Choroid plexus epithelial cell (primary cell): ENCODE data around the gene KRT81.
A peak's percentile ranks its signal among the peaks of the same experiment; 100 is the strongest.

Experiments used
- DNase-seq: peaks from one replicate; pipeline ENCODE4 v3.0.0-alpha.2; 2010; ENCODE audit warnings: low read depth
- H3K4me3 ChIP-seq: 2 replicates; pipeline ENCODE4 v1.5.1; 2011; ENCODE audit warnings: low read depth, mild to moderate bottlenecking, control low read depth, low read length, moderate library complexity
- CTCF ChIP-seq: conservative IDR thresholded peaks from 2 replicates; pipeline ENCODE4 v1.5.1; 2011; ENCODE audit warnings: low read depth, mild to moderate bottlenecking, control low read depth, inconsistent platforms, low read length, moderate library complexity

KRT81 gene

DNA sequence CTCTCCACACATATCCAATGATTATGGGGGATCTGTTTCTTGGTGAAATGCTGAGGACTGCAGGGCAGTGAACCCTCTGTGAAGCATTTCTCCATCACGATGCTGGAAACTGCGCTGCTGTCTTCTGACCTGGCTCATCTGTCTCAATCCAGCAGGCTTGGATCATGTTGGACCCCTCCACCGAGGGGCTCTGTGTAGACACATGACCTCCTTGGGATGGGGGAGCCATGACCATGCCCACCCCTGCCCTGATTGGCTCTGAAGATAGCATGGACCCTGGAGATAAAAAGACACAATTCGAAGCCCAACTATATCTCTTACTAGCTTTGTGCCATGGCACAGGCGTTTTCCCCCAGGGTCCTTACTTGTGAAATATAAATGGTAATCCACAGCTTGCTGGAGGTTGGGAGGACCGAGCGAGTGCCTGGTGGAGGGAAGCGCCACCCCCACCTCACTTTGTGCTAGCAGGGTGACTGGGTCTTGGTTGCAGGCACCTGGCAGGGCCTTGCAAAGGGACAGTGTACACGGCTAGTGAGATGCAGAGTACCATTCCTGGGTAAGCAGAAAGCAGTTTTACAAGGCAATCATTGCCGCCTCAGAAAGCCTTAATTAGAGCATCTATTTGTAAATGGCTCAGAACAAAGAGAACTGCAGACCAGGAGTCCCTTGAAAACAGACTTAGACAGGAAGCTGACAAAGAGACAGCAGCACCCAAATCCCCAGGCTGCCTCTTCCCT is 32.2 kb upstream of the KRT81 start:
- DNase-seq, result no peak
- TF ChIP-seq CTCF, result no peak
- H3K4me3 ChIP-seq, result no peak overlapping the region

DNA sequence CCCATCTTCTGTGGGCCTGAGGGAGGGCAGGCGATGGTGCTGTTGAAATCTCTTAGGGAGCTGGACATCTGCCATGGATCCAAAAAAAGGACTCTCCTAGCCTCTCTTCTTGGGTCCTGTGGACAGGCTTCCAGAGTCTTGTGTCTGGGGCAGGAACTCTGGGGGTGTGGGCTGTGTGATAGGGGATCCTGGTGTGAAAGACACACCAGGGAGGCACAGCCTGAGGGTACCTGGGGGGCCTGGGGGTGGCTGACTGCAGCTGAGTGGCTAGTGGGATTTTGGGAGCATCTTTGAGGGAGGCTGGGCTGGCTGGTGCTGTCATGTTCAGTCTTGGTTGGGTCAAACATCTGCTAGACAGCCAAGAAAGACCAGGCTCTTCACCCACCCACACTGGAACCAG is 31.7 kb upstream of the KRT81 start:
- TF ChIP-seq CTCF, result no peak
- no peak overlapping the region for H3K4me3 ChIP-seq
- no peak for DNase-seq

DNA sequence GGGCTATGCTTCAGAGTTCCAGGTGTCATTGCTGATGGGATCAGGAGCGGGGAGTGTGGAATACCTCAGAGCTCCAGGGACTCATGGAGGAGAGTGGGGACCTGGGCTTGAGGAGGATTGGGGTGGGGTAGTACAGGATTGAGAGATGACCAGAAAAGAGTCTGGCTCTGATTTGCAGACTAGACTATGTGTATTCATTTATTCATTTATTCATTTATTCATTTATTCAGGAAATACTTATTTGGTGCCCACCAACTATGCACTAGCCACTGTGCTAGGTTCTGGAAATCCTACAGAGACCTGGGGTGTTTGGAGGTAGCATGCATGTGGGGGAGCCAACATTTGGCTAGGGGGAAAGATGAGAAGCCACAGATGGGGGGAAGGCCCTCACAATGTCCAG is 30.7 kb upstream of the KRT81 start:
- no peak overlapping the region for H3K4me3 ChIP-seq
- DNase-seq, result no peak
- no peak for TF ChIP-seq CTCF

GRCh38 chr12:52321418-52321817 is 30.1 kb upstream of the KRT81 start:
- DNase-seq, result no peak
- H3K4me3 ChIP-seq, result no peak overlapping the region
- no peak for TF ChIP-seq CTCF

DNA sequence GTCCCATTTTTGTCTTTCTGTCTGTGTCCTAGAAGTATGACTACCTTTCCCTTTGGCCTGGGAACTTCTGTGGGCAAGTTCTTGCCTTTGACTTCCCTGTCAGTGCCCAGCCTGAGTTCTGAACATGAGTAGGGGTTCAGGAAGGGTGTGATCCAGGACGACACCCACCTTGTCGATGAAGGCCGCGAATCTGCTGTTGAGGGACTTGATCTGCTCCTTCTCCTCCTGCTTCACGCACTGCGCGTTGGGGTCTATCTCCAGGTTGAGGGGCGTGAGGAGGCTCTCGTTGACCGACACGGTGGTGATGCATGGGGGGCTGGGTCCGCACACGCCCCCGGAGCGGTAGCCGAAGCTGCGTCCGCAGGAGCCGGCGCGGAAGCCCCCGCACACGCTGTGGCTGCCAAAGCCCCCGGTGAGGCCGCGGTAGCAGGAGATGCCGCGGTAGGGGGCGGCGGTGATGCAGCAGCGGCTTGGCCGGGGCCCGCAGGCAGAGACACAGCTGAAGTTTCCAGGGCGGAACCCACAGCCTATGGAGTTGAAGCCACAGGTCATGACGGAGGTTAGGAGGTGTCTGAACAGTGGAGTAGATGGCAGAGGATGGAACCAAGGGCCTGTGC is 29.6 kb upstream of the KRT81 start, which contains the start of gene KRT83:
KRT83 (minus strand) TSS at position 615 of the 617 bp plus-strand sequence; CDS start at position 552, 63 bp downstream.
- TF ChIP-seq CTCF, result no peak
- no peak for DNase-seq

GRCh38 chr12:52319097-52319496 is 27.8 kb upstream of the KRT81 start:
- H3K4me3 ChIP-seq, result no peak overlapping the region
- peak; percentile 28 for TF ChIP-seq CTCF
- peak; percentile 23 for DNase-seq

More for the DNA sequence above, 29.6 kb upstream of the KRT81 start, which contains the start of gene KRT83:
- H3K4me3 ChIP-seq, result no peak within 1 kb of the TSS
